Fibroblast of lung (primary cell): Measurements from ENCODE around the gene CLC. TPM values are rescaled to one million over a fixed set of nuclear protein-coding genes. Genes with fewer than 3 reads are reported as not detected.

Experiments used
- DNase-seq, 2 donors: peaks; one replicate each; pipeline versions ENCODE4 v3.0.0 to v3.0.0-alpha.2; 2010; ENCODE audit warnings: low read depth in 2 of 2
- H2AFZ ChIP-seq: 2 replicates; pipeline ENCODE4 v1.5.1; 2012; ENCODE audit warnings: low read length, control low read depth, inconsistent platforms
- H3K27ac ChIP-seq: 2 replicates; pipeline ENCODE4 v1.5.1; 2011; ENCODE audit warnings: low read length, control low read depth; ENCODE audit not compliant: insufficient read depth
- H3K27me3 ChIP-seq: 2 replicates; pipeline ENCODE4 v1.5.1; 2011; ENCODE audit warnings: mild to moderate bottlenecking, low read length; ENCODE audit not compliant: control insufficient read depth, insufficient read depth
- H3K36me3 ChIP-seq: 2 replicates; pipeline ENCODE4 v1.5.1; 2011; ENCODE audit warnings: low read length; ENCODE audit not compliant: control insufficient read depth, insufficient read depth
- H3K4me1 ChIP-seq: 2 replicates; pipeline ENCODE4 v1.5.1; 2011; ENCODE audit warnings: low read length; ENCODE audit not compliant: control insufficient read depth, insufficient read depth; ENCODE audit errors: extremely low read depth
- H3K4me2 ChIP-seq: 2 replicates; pipeline ENCODE4 v1.5.1; 2011; ENCODE audit warnings: low read length, control low read depth; ENCODE audit not compliant: insufficient read depth; ENCODE audit errors: extremely low read depth
- H3K4me3 ChIP-seq, 4 experiments: fragments of 200-600 bp in 1 of 4; sonication (generic) in 1 of 4; replicated peaks in 1 of 4; 2 replicates each; pipeline ENCODE4 v1.5.1; 2011 to 2016; ENCODE audit warnings: low read length in 4 of 4, low read depth in 3 of 4, mild to moderate bottlenecking in 3 of 4, control low read depth in 2 of 4, inconsistent platforms in 1 of 4, mixed read lengths in 1 of 4; ENCODE audit not compliant: insufficient read depth in 1 of 4; ENCODE audit errors: control extremely low read depth in 1 of 4
- H3K79me2 ChIP-seq: 2 replicates; pipeline ENCODE4 v1.5.1; 2012; ENCODE audit warnings: mild to moderate bottlenecking, low read length, inconsistent platforms; ENCODE audit not compliant: control insufficient read depth, insufficient read depth
- H3K9ac ChIP-seq: 2 replicates; pipeline ENCODE4 v1.5.1; 2011; ENCODE audit warnings: mild to moderate bottlenecking, low read length, control low read depth; ENCODE audit not compliant: insufficient read depth
- H3K9me3 ChIP-seq: 2 replicates; pipeline ENCODE4 v1.5.1; 2012; ENCODE audit warnings: low read depth, low read length; ENCODE audit not compliant: control insufficient read depth, insufficient read depth
- H4K20me1 ChIP-seq: 2 replicates; pipeline ENCODE4 v1.5.1; 2011; ENCODE audit warnings: low read length; ENCODE audit not compliant: control insufficient read depth, insufficient read depth; ENCODE audit errors: extremely low read depth
- EZH2 ChIP-seq: IDR thresholded peaks from 2 replicates; pipeline ENCODE4 v1.5.1; 2012; ENCODE audit warnings: low read length, control low read depth, mild to moderate bottlenecking; ENCODE audit errors: missing control alignments
- polyA plus RNA-seq, 2 donors: library from polyadenylated mRNA; depleted of rRNA in 1 of 2; stranded (reverse) in 1 of 2; unstranded in 1 of 2; fragments of >200 nt; gene quantifications; 2 replicates each; pipeline ENCODE4 v1.2.1, GENCODE V29; 2011 to 2012; ENCODE audit warnings: missing spikeins in 1 of 2
- total RNA-seq: library from RNA; depleted of rRNA; stranded (reverse); fragments of >200 nt; gene quantifications from 2 replicates; pipeline ENCODE4 v1.2.1, GENCODE V29; 2014
- TF ChIP-seq, protein P1 (sequence below), 2 donors: IDR thresholded peaks in 1 of 2; conservative IDR thresholded peaks in 1 of 2; 1 replicate in 1 of 2; 2 replicates in 1 of 2; pipeline ENCODE4 v1.5.1; 2011 to 2012; ENCODE audit warnings: low read length in 2 of 2, control low read depth in 1 of 2, inconsistent platforms in 1 of 2, low read depth in 1 of 2, mild to moderate bottlenecking in 1 of 2

The CLC gene
- total and polyA plus RNA-seq, 2 donors (not counting 1 experiment from before 2014, with no cell fraction given) = not detected

DNA sequence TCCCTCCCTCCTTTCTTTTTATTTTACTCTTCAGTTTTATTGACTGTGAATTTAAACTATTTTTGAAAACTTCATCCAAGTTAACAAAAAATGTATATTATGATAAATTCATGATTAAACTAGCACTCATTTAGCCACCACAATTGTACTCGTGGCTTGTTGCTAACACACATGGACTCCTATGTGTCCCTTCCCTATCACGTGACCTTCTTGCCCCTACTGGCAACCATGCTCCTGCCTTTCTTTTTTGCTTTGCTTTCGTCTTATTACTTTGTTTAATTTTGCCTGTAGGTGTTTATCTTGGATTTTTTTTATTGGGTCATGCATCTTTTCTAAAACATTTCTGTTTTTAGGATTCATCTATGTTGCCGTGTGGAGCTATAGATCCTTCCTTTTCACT is 8.2 kb downstream of the CLC start:
- no peak overlapping the region for H2AFZ ChIP-seq
- H3K9me3 ChIP-seq = no peaks in the 10 kb centered on the region
- no peak for DNase-seq
- no peaks in the 10 kb centered on the region for H3K79me2 ChIP-seq
- no peaks in the 10 kb centered on the region for H3K27me3 ChIP-seq
- no peaks in the 10 kb centered on the region for H3K36me3 ChIP-seq
- H3K4me1 ChIP-seq = no peaks in the 10 kb centered on the region
- H3K9ac ChIP-seq = no peak overlapping the region
- TF ChIP-seq, protein P1, sequence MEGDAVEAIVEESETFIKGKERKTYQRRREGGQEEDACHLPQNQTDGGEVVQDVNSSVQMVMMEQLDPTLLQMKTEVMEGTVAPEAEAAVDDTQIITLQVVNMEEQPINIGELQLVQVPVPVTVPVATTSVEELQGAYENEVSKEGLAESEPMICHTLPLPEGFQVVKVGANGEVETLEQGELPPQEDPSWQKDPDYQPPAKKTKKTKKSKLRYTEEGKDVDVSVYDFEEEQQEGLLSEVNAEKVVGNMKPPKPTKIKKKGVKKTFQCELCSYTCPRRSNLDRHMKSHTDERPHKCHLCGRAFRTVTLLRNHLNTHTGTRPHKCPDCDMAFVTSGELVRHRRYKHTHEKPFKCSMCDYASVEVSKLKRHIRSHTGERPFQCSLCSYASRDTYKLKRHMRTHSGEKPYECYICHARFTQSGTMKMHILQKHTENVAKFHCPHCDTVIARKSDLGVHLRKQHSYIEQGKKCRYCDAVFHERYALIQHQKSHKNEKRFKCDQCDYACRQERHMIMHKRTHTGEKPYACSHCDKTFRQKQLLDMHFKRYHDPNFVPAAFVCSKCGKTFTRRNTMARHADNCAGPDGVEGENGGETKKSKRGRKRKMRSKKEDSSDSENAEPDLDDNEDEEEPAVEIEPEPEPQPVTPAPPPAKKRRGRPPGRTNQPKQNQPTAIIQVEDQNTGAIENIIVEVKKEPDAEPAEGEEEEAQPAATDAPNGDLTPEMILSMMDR (conservative IDR thresholded peaks at IDR 0.05 in 1 of 2, IDR thresholded peaks at IDR 0.05 in 1 of 2; ENCODE audit: low read depth in 1 of 2, low read length in 2 of 2) = no peak
- TF ChIP-seq EZH2 = no peak
- H3K4me2 ChIP-seq = no peak overlapping the region
- no peak overlapping the region for H3K4me3 ChIP-seq
- H3K27ac ChIP-seq = no peak overlapping the region
- no peaks in the 10 kb centered on the region for H4K20me1 ChIP-seq

- H3K9me3 ChIP-seq = no peaks in the 10 kb centered on the region
- H3K4me1 ChIP-seq = no peaks in the 10 kb centered on the region
- H3K36me3 ChIP-seq = no peaks in the 10 kb centered on the region
- H3K79me2 ChIP-seq = no peaks in the 10 kb centered on the region
- H3K27me3 ChIP-seq = no peaks in the 10 kb centered on the region
- H4K20me1 ChIP-seq = no peaks in the 10 kb centered on the region
- DNase-seq = no peak
- no peak for TF ChIP-seq EZH2
- TF ChIP-seq, protein P1 (conservative IDR thresholded peaks at IDR 0.05 in 1 of 2, IDR thresholded peaks at IDR 0.05 in 1 of 2; ENCODE audit: low read depth in 1 of 2, low read length in 2 of 2) = no peak
- H3K4me2 ChIP-seq = no peak overlapping the region
- no peak overlapping the region for H3K27ac ChIP-seq
- H3K9ac ChIP-seq = no peak overlapping the region
- H3K4me3 ChIP-seq = no peak overlapping the region
- no peak overlapping the region for H2AFZ ChIP-seq
Measured at GRCh38 chr19:39728040-39728439, 9.8 kb downstream of the CLC start.

DNA sequence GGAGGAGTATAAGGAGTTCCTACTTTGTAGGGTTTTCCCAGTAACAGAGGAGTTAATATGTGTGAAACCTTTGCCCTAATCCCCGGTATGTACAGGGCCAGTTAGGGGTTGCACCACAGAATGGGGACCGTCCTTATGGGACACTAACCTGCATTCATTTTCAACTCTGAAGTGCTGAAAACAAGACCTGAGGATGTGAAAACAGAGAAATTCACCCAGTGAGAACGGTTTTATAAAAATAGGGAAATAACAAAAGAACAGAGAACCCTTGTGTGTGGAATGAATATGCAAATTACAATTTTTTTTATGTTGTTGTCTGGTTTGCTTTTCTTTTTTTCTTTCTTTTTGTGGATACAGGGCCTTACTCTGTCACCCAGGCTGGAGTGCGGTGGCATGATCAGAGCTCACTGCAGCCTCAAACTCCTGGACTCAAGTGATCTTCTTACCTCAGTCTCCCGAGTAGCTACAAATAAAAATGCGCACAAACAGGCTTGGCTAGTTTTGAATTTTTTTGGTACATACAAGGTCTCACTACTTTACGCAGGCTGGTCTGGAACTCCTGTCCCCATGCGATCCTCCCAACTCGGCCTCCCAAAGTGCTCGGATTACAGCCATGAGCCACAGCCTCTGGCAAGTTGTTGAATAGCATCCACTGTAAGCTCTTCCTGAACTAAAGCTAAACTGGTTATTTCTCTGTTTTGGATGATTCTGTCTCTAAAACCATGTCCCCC is 10.6 kb downstream of the CLC start:
- Histone ChIP-seq H2AFZ (no peak overlapping the region), H3K79me2 (no peaks in the 10 kb centered on the region), H4K20me1 (no peaks in the 10 kb centered on the region), H3K27ac (no peak overlapping the region), H3K4me3 (no peak overlapping the region), H3K9ac (no peak overlapping the region), H3K27me3 (no peaks in the 10 kb centered on the region), H3K9me3 (no peaks in the 10 kb centered on the region), H3K4me1 (no peaks in the 10 kb centered on the region), H3K4me2 (no peak overlapping the region), H3K36me3 (no peaks in the 10 kb centered on the region)
- DNase-seq = no peak
- TF ChIP-seq EZH2 = no peak
- TF ChIP-seq, protein P1 (conservative IDR thresholded peaks at IDR 0.05 in 1 of 2, IDR thresholded peaks at IDR 0.05 in 1 of 2; ENCODE audit: low read depth in 1 of 2, low read length in 2 of 2) = no peak
